H9 (cell line): ENCODE measurements around the gene INTS6. TPM values are rescaled to one million over a fixed set of nuclear protein-coding genes. Genes with fewer than 3 reads are reported as not detected.

Experiments
- DNase-seq: peaks from one replicate; pipeline ENCODE4 v3.0.0-alpha.2; 2017
- H2AFZ ChIP-seq: one replicate; pipeline ENCODE4 v1.6.1; 2013; ENCODE audit warnings: mild to moderate bottlenecking, low read length, control low read depth, moderate library complexity
- H2AK5ac ChIP-seq: 2 replicates; pipeline ENCODE4 v1.6.1; 2013; ENCODE audit warnings: low read length, control low read depth, mixed read lengths; ENCODE audit not compliant: insufficient read length
- H2BK120ac ChIP-seq: one replicate; pipeline ENCODE4 v1.6.1; 2013; ENCODE audit warnings: low read depth, mild to moderate bottlenecking, low read length, control low read depth, inconsistent platforms; ENCODE audit not compliant: poor library complexity, severe bottlenecking
- H2BK12ac ChIP-seq: 2 replicates; pipeline ENCODE4 v1.6.1; 2013; ENCODE audit warnings: low read length, control low read depth, mixed read lengths, low read depth; ENCODE audit not compliant: insufficient read length
- H2BK15ac ChIP-seq: 2 replicates; pipeline ENCODE4 v1.6.1; 2013; ENCODE audit warnings: low read depth, low read length, control low read depth
- H2BK20ac ChIP-seq: one replicate; pipeline ENCODE4 v1.6.1; 2013; ENCODE audit warnings: low read depth, mild to moderate bottlenecking, low read length, control low read depth, inconsistent platforms; ENCODE audit not compliant: poor library complexity, severe bottlenecking
- H2BK5ac ChIP-seq: 2 replicates; pipeline ENCODE4 v1.6.1; 2013; ENCODE audit warnings: low read length, control low read depth, mixed read lengths; ENCODE audit not compliant: insufficient read length
- H3K14ac ChIP-seq: 2 replicates; pipeline ENCODE4 v1.6.1; 2013; ENCODE audit warnings: low read length, control low read depth; ENCODE audit not compliant: insufficient read depth
- H3K18ac ChIP-seq: 2 replicates; pipeline ENCODE4 v1.6.1; 2013; ENCODE audit warnings: low read depth, mild to moderate bottlenecking, mixed read lengths, low read length, control low read depth; ENCODE audit not compliant: insufficient read length
- H3K23ac ChIP-seq: 2 replicates; pipeline ENCODE4 v1.6.1; 2013; ENCODE audit warnings: low read length, control low read depth, mixed read lengths, low read depth; ENCODE audit not compliant: insufficient read length
- H3K23me2 ChIP-seq: 2 replicates; pipeline ENCODE4 v1.6.1; 2013; ENCODE audit warnings: low read depth, mild to moderate bottlenecking, mixed read lengths, low read length, control low read depth; ENCODE audit not compliant: insufficient read length, poor library complexity, severe bottlenecking
- H3K27ac ChIP-seq: 2 replicates; pipeline ENCODE4 v1.5.1; 2013; ENCODE audit warnings: low read length, control low read depth, mixed read lengths, low read depth; ENCODE audit not compliant: insufficient read length
- H3K27me3 ChIP-seq: 2 replicates; pipeline ENCODE4 v1.6.1; 2013; ENCODE audit warnings: low read length, control low read depth, inconsistent platforms; ENCODE audit not compliant: insufficient read depth
- H3K4ac ChIP-seq: 2 replicates; pipeline ENCODE4 v1.6.1; 2013; ENCODE audit warnings: low read depth, mild to moderate bottlenecking, control low read depth, inconsistent platforms, low read length, moderate library complexity
- H3K4me1 ChIP-seq: 2 replicates; pipeline ENCODE4 v1.6.1; 2013; ENCODE audit warnings: low read length, control low read depth, inconsistent platforms; ENCODE audit not compliant: insufficient read depth
- H3K4me2 ChIP-seq: 2 replicates; pipeline ENCODE4 v1.6.1; 2013; ENCODE audit warnings: low read length, control low read depth, mixed read lengths; ENCODE audit not compliant: insufficient read length, insufficient read depth
- H3K56ac ChIP-seq: 2 replicates; pipeline ENCODE4 v1.6.1; 2013; ENCODE audit warnings: low read depth, mild to moderate bottlenecking, mixed read lengths, low read length, control low read depth; ENCODE audit not compliant: insufficient read length
- H3K79me1 ChIP-seq: 2 replicates; pipeline ENCODE4 v1.6.1; 2013; ENCODE audit warnings: low read depth, mild to moderate bottlenecking, moderate library complexity, low read length, control low read depth, inconsistent platforms; ENCODE audit not compliant: insufficient read depth, poor library complexity, severe bottlenecking
- H3K79me2 ChIP-seq: 2 replicates; pipeline ENCODE4 v1.6.1; 2013; ENCODE audit warnings: low read length, control low read depth, inconsistent platforms; ENCODE audit not compliant: insufficient read depth
- H3K9ac ChIP-seq: 2 replicates; pipeline ENCODE4 v1.6.1; 2013; ENCODE audit warnings: low read length, control low read depth, mixed read lengths; ENCODE audit not compliant: insufficient read length; ENCODE audit errors: extremely low read depth
- H3K9me3 ChIP-seq: one replicate; pipeline ENCODE4 v1.6.1; 2013; ENCODE audit warnings: low read depth, low read length, inconsistent platforms; ENCODE audit not compliant: control insufficient read depth
- H3T11ph ChIP-seq: one replicate; pipeline ENCODE4 v1.6.1; 2013; ENCODE audit warnings: mild to moderate bottlenecking, low read length, control low read depth, inconsistent platforms
- H4K20me1 ChIP-seq: one replicate; pipeline ENCODE4 v1.6.1; 2013; ENCODE audit not compliant: control insufficient read depth, insufficient read length, insufficient read depth
- H4K5ac ChIP-seq: 2 replicates; pipeline ENCODE4 v1.6.1; 2013; ENCODE audit warnings: low read depth, mild to moderate bottlenecking, mixed read lengths, low read length, control low read depth; ENCODE audit not compliant: insufficient read length
- H4K8ac ChIP-seq: replicated peaks from 2 replicates; pipeline ENCODE4 v1.6.1; 2013; ENCODE audit warnings: low read length, control low read depth, mixed read lengths, low read depth; ENCODE audit not compliant: insufficient read length
- H4K91ac ChIP-seq: 2 replicates; pipeline ENCODE4 v1.6.1; 2013; ENCODE audit warnings: low read depth, mild to moderate bottlenecking, moderate library complexity, mixed read lengths, low read length, control low read depth; ENCODE audit not compliant: insufficient read length
- H3K27ac Mint-ChIP-seq, 3 experiments: 2 replicates in 2 of 3; 3 replicates in 1 of 3; pipeline ENCODE4 v1.8.0; 2020 to 2021; ENCODE audit warnings: mixed read lengths in 3 of 3, mild to moderate bottlenecking in 1 of 3, moderate library complexity in 1 of 3
- H3K27me3 Mint-ChIP-seq: 2 replicates; pipeline ENCODE4 v1.8.0; 2021; ENCODE audit warnings: low read depth, mild to moderate bottlenecking, moderate library complexity, mixed read lengths
- H3K36me3 Mint-ChIP-seq, 3 experiments: 2 replicates in 2 of 3; 3 replicates in 1 of 3; pipeline ENCODE4 v1.8.0; 2020 to 2021; ENCODE audit warnings: low read depth in 3 of 3, mixed read lengths in 3 of 3; ENCODE audit not compliant: insufficient read depth in 1 of 3
- H3K4me1 Mint-ChIP-seq, 2 experiments: 2 replicates each; pipeline ENCODE4 v1.8.0; 2020; ENCODE audit warnings: mixed read lengths in 2 of 2
- H3K4me3 Mint-ChIP-seq, 2 experiments: 2 replicates in 1 of 2; 3 replicates in 1 of 2; pipeline ENCODE4 v1.8.0; 2020 to 2021; ENCODE audit warnings: mild to moderate bottlenecking in 2 of 2, mixed read lengths in 2 of 2, moderate library complexity in 1 of 2
- H3K9me3 Mint-ChIP-seq, 2 experiments: 2 replicates in 1 of 2; 3 replicates in 1 of 2; pipeline ENCODE4 v1.8.0; 2020; ENCODE audit warnings: mild to moderate bottlenecking in 2 of 2, mixed read lengths in 2 of 2, moderate library complexity in 1 of 2
- WGBS: extraction: QIAGEN DNeasy Blood & Tissue Kit; methylation state at CpG from one replicate; pipeline ENCODE4 v1.1.7; 2013; ENCODE audit warnings: missing lambda C conversion rate, low lambda C conversion rate, mixed read lengths; ENCODE audit not compliant: insufficient read length; ENCODE audit errors: extremely low coverage; 5-methylcytosine and 5-hydroxymethylcytosine counted together
- total RNA-seq: library from RNA; stranded (reverse); gene quantifications from 2 replicates; pipeline ENCODE4 v1.2.1, GENCODE V29; 2021
- TF ChIP-seq, protein P1 (sequence below): fragments of 200-600 bp; sonication (generic); conservative IDR thresholded peaks from 3 replicates; pipeline ENCODE4 v1.8.0; 2021; ENCODE audit warnings: antibody characterized with exemption, mild to moderate bottlenecking

INTS6 gene
- total RNA-seq, 1 experiment from 2014 or later: 61.2 TPM

DNA sequence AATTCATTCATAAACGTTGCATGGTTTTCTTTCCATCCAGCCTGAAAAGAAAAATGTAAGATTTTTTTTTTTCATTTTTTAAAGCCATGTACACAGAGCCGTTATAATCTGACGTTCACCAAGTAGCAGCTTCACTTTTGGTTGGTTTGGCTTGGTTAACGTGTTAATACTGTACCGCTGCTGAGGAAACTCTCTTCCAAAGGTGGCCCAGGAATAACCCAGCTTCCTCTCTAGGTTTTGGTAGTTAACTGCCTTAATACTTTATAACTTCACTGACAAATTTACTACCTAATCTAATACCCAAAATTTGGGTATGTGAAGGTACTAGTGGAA, 1.7 kb downstream of the INTS6 start:
- no peak overlapping the region for H3K18ac ChIP-seq
- H3K27ac ChIP-seq: no peak overlapping the region

More for the DNA sequence above, 1.7 kb downstream of the INTS6 start:
- Histone ChIP-seq H4K8ac (no peak overlapping the region), H3K79me2 (no peaks in the 10 kb centered on the region), H4K5ac (no peak overlapping the region), H3K23me2 (peaks cover 5% of the 10 kb centered on the region), H3K23ac (no peak overlapping the region), H3K9me3 (peaks cover 10% of the 10 kb centered on the region), H3K4ac (no peak overlapping the region), H2AK5ac (no peak overlapping the region), H3K27me3 (no peaks in the 10 kb centered on the region), H3K9ac (peak overlapping the region; percentile 54), H3T11ph (no peak overlapping the region), H2BK20ac (no peak overlapping the region), H3K4me1 (peaks cover 2% of the 10 kb centered on the region; the same call in 1 of the 2 replicates), H3K56ac (no peak overlapping the region), H2BK120ac (no peak overlapping the region), H3K79me1 (no peaks in the 10 kb centered on the region), H2BK12ac (no peak overlapping the region), H4K20me1 (no peaks in the 10 kb centered on the region), H2BK5ac (no peak overlapping the region), H2BK15ac (no peak overlapping the region), H4K91ac (no peak overlapping the region), H3K4me2 (peak overlapping the region; percentile 92), H2AFZ (no peak overlapping the region), H3K14ac (no peak overlapping the region)
- TF ChIP-seq, protein P1, sequence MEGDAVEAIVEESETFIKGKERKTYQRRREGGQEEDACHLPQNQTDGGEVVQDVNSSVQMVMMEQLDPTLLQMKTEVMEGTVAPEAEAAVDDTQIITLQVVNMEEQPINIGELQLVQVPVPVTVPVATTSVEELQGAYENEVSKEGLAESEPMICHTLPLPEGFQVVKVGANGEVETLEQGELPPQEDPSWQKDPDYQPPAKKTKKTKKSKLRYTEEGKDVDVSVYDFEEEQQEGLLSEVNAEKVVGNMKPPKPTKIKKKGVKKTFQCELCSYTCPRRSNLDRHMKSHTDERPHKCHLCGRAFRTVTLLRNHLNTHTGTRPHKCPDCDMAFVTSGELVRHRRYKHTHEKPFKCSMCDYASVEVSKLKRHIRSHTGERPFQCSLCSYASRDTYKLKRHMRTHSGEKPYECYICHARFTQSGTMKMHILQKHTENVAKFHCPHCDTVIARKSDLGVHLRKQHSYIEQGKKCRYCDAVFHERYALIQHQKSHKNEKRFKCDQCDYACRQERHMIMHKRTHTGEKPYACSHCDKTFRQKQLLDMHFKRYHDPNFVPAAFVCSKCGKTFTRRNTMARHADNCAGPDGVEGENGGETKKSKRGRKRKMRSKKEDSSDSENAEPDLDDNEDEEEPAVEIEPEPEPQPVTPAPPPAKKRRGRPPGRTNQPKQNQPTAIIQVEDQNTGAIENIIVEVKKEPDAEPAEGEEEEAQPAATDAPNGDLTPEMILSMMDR: no peak
- DNase-seq: no peak
- Mint-ChIP-seq H3K36me3 (peaks cover 17 to 54% (median 46%) of the 10 kb centered on the region in 3 experiments), H3K4me3 (peak overlapping the region; percentile 88 to 91), H3K9me3 (peaks cover 7 to 8% of the 10 kb centered on the region in 2 experiments; a peak in 4 of 5 replicates), H3K4me1 (peaks cover 22 to 32% of the 10 kb centered on the region in 2 experiments), H3K27me3 (no peaks in the 10 kb centered on the region), H3K27ac (peak overlapping the region in 2 of 3 experiments; percentile 40 to 47; a peak in 1 of 7 replicates)
- WGBS: no CpG with 5 or more reads among the region's 5 CpGs
